Central memory CD8-positive, alpha-beta T cell (primary cell): ENCODE results near the gene CAPN2.

Experiments
- ATAC-seq: fragments of 150-1000 bp; cut with Tn5 transposase; replicated peaks from 2 replicates; pipeline ENCODE4 v1.10.0; 2022; ENCODE audit warnings: mild to moderate bottlenecking, moderate FRiP score, moderate number of reproducible peaks; ENCODE audit not compliant: poor library complexity, severe bottlenecking; ENCODE audit errors: extremely low read depth
- DNase-seq, 2 donors: peaks; one replicate each; pipeline ENCODE4 v3.0.0; 2021; ENCODE audit warnings: low spot score in 2 of 2
- H3K27ac Mint-ChIP-seq: one replicate; pipeline ENCODE4 v1.8.0; 2022; ENCODE audit warnings: low read depth, mild to moderate bottlenecking, moderate library complexity, mixed read lengths
- H3K27me3 Mint-ChIP-seq: one replicate; pipeline ENCODE4 v1.8.0; 2022; ENCODE audit warnings: mixed read lengths
- H3K36me3 Mint-ChIP-seq: one replicate; pipeline ENCODE4 v1.8.0; 2022; ENCODE audit warnings: mild to moderate bottlenecking, moderate library complexity, mixed read lengths; ENCODE audit not compliant: insufficient read depth
- H3K4me1 Mint-ChIP-seq: one replicate; pipeline ENCODE4 v1.8.0; 2022; ENCODE audit warnings: mixed read lengths
- H3K4me3 Mint-ChIP-seq: one replicate; pipeline ENCODE4 v1.8.0; 2022; ENCODE audit warnings: mild to moderate bottlenecking, moderate library complexity, mixed read lengths
- H3K9me3 Mint-ChIP-seq: one replicate; pipeline ENCODE4 v1.8.0; 2022; ENCODE audit warnings: mixed read lengths

CAPN2 gene

GRCh38 chr1:223715604-223716172 is 3.3 kb downstream of the CAPN2 start:
- Mint-ChIP-seq H3K9me3 (no peaks in the 10 kb centered on the region), H3K27ac (peak overlapping the region; percentile 79), H3K4me1 (peaks cover 66% of the 10 kb centered on the region), H3K36me3 (peaks cover 43% of the 10 kb centered on the region), H3K4me3 (peak overlapping the region; percentile 77), H3K27me3 (no peaks in the 10 kb centered on the region)
- no peak for DNase-seq
- no peak for ATAC-seq

GRCh38 chr1:223716302-223716862 is 4.0 kb downstream of the CAPN2 start:
- Mint-ChIP-seq H3K27me3 (no peaks in the 10 kb centered on the region), H3K4me3 (peak overlapping the region; percentile 77), H3K9me3 (no peaks in the 10 kb centered on the region), H3K4me1 (peaks cover 66% of the 10 kb centered on the region), H3K36me3 (peaks cover 45% of the 10 kb centered on the region), H3K27ac (peak overlapping the region; percentile 79)
- ATAC-seq (peak; percentile 76), DNase-seq (peak in 1 of 2 donors; percentile 61)

GRCh38 chr1:223717123-223717522 is 4.8 kb downstream of the CAPN2 start:
- no peak for ATAC-seq
- H3K36me3 Mint-ChIP-seq, result peaks cover 47% of the 10 kb centered on the region
- peak overlapping the region; percentile 77 for H3K4me3 Mint-ChIP-seq
- no peaks in the 10 kb centered on the region for H3K9me3 Mint-ChIP-seq
- peaks cover 68% of the 10 kb centered on the region for H3K4me1 Mint-ChIP-seq
- DNase-seq, result no peak
- H3K27me3 Mint-ChIP-seq, result no peaks in the 10 kb centered on the region
- H3K27ac Mint-ChIP-seq, result peak overlapping the region; percentile 79

- Mint-ChIP-seq H3K27me3 (no peaks in the 10 kb centered on the region), H3K4me3 (peak overlapping the region; percentile 77), H3K4me1 (peaks cover 71% of the 10 kb centered on the region), H3K27ac (peak overlapping the region; percentile 79), H3K9me3 (no peaks in the 10 kb centered on the region), H3K36me3 (peaks cover 48% of the 10 kb centered on the region)
- ATAC-seq (no peak), DNase-seq (no peak)
These were observed 5.5 kb downstream of the CAPN2 start for GRCh38 chr1:223717695-223718363.

GRCh38 chr1:223718850-223719249 is 6.5 kb downstream of the CAPN2 start:
- H3K9me3 Mint-ChIP-seq, result no peaks in the 10 kb centered on the region
- no peak overlapping the region for H3K27ac Mint-ChIP-seq
- no peaks in the 10 kb centered on the region for H3K27me3 Mint-ChIP-seq
- DNase-seq (no peak), ATAC-seq (no peak)
- peaks cover 74% of the 10 kb centered on the region for H3K4me1 Mint-ChIP-seq
- H3K4me3 Mint-ChIP-seq, result no peak overlapping the region
- H3K36me3 Mint-ChIP-seq, result peaks cover 51% of the 10 kb centered on the region

GRCh38 chr1:223720971-223721591 is 8.7 kb downstream of the CAPN2 start:
- DNase-seq, result no peak
- H3K27ac Mint-ChIP-seq, result peak overlapping the region; percentile 82
- ATAC-seq, result no peak
- H3K4me1 Mint-ChIP-seq, result peaks cover 70% of the 10 kb centered on the region
- peak overlapping the region; percentile 17 for H3K4me3 Mint-ChIP-seq
- no peaks in the 10 kb centered on the region for H3K27me3 Mint-ChIP-seq
- peaks cover 52% of the 10 kb centered on the region for H3K36me3 Mint-ChIP-seq
- no peaks in the 10 kb centered on the region for H3K9me3 Mint-ChIP-seq

GRCh38 chr1:223721658-223722607 is 9.6 kb downstream of the CAPN2 start:
- ATAC-seq, result no peak
- Mint-ChIP-seq H3K36me3 (peaks cover 52% of the 10 kb centered on the region), H3K4me1 (peaks cover 70% of the 10 kb centered on the region), H3K4me3 (peak overlapping the region; percentile 17), H3K27ac (peak overlapping the region; percentile 82), H3K27me3 (no peaks in the 10 kb centered on the region), H3K9me3 (no peaks in the 10 kb centered on the region)
- no peak for DNase-seq

GRCh38 chr1:223723351-223723904 is 11.1 kb downstream of the CAPN2 start:
- H3K27ac Mint-ChIP-seq, result peak overlapping the region; percentile 80
- H3K4me1 Mint-ChIP-seq, result peaks cover 72% of the 10 kb centered on the region
- H3K4me3 Mint-ChIP-seq, result peak overlapping the region; percentile 31
- H3K27me3 Mint-ChIP-seq, result no peaks in the 10 kb centered on the region
- no peak for DNase-seq
- H3K9me3 Mint-ChIP-seq, result no peaks in the 10 kb centered on the region
- no peak for ATAC-seq
- peaks cover 49% of the 10 kb centered on the region for H3K36me3 Mint-ChIP-seq

GRCh38 chr1:223724376-223724775 is 12.0 kb downstream of the CAPN2 start:
- no peak for DNase-seq
- peak overlapping the region; percentile 80 for H3K27ac Mint-ChIP-seq

GRCh38 chr1:223725578-223725977 is 13.2 kb downstream of the CAPN2 start:
- peak overlapping the region; percentile 95 for H3K27ac Mint-ChIP-seq
- no peaks in the 10 kb centered on the region for H3K27me3 Mint-ChIP-seq
- DNase-seq, result no peak
- peaks cover 40% of the 10 kb centered on the region for H3K36me3 Mint-ChIP-seq
- no peaks in the 10 kb centered on the region for H3K9me3 Mint-ChIP-seq
- H3K4me3 Mint-ChIP-seq, result peak overlapping the region; percentile 79
- ATAC-seq, result no peak
- H3K4me1 Mint-ChIP-seq, result peaks cover 84% of the 10 kb centered on the region

More at GRCh38 chr1:223724376-223724775, 12.0 kb downstream of the CAPN2 start:
- ATAC-seq, result no peak
- Mint-ChIP-seq H3K36me3 (peaks cover 45% of the 10 kb centered on the region), H3K4me3 (no peak overlapping the region), H3K4me1 (peaks cover 81% of the 10 kb centered on the region), H3K27me3 (no peaks in the 10 kb centered on the region), H3K9me3 (no peaks in the 10 kb centered on the region)

- H3K27ac Mint-ChIP-seq, result peak overlapping the region; percentile 95
- peak overlapping the region; percentile 79 for H3K4me3 Mint-ChIP-seq
- peaks cover 84% of the 10 kb centered on the region for H3K4me1 Mint-ChIP-seq
- no peaks in the 10 kb centered on the region for H3K27me3 Mint-ChIP-seq
- H3K9me3 Mint-ChIP-seq, result no peaks in the 10 kb centered on the region
- peaks cover 35% of the 10 kb centered on the region for H3K36me3 Mint-ChIP-seq
- DNase-seq, result peak; percentile 46 to 81
- ATAC-seq, result peak; percentile 98
These were observed 14.2 kb downstream of the CAPN2 start for GRCh38 chr1:223726380-223727001.
